ENCODE measurements around the gene TRAP1. TPM values are rescaled to one million over a fixed set of nuclear protein-coding genes. Genes with fewer than 3 reads are reported as not detected.

TRAP1 gene
- total RNA-seq, 2 experiments from 2014 or later, result 185 to 242 TPM

GRCh38 chr16:3735541-3735940 is 18.2 kb upstream of the TRAP1 start:
- H3K27ac ChIP-seq (ENCODE audit: low read depth, low read length, poor library complexity, severe bottlenecking), result no peak overlapping the region
- ChIA-PET CTCF (ENCODE audit: unreplicated experiment) (no interaction called here), POLR2A (no interaction called here)
- no peak overlapping the region for H3K4me3 ChIP-seq (ENCODE audit: low read depth, low read length, poor library complexity, severe bottlenecking)
- H3K9me3 ChIP-seq (ENCODE audit: low read length), result no peaks in the 10 kb centered on the region
- H3K9me2 ChIP-seq (ENCODE audit: insufficient read depth, low read length), result no peaks in the 10 kb centered on the region
- no peak for DNase-seq (ENCODE audit: low spot score)
- no peak overlapping the region for H2AFZ ChIP-seq (ENCODE audit: low read length)
- H3K4me1 ChIP-seq (ENCODE audit: insufficient read depth, low read length, poor library complexity, severe bottlenecking), result no peaks in the 10 kb centered on the region
- TF ChIP-seq EZH2phosphoT487 (IDR thresholded peaks at IDR 0.05; ENCODE audit: borderline replicate concordance, low read depth, low read length) (no peak), CTCF (conservative IDR thresholded peaks at IDR 0.05; ENCODE audit: low read length) (no peak)
- H3K36me3 ChIP-seq (ENCODE audit: insufficient read depth, low read length), result peaks cover 83% of the 10 kb centered on the region
- no peaks in the 10 kb centered on the region for H4K20me1 ChIP-seq (ENCODE audit: insufficient read depth, low read length)
- no TSS peak for BruUV-seq (replicated peaks)
- H3K4me2 ChIP-seq (ENCODE audit: low read length), result no peak overlapping the region
- H3K79me2 ChIP-seq (ENCODE audit: insufficient read depth, low read depth, low read length), result no peaks in the 10 kb centered on the region
- intact Hi-C loops (cut with micrococcal nuclease; ENCODE audit: unreplicated experiment), result no loop called here

GRCh38 chr16:3734758-3735221 is 17.5 kb upstream of the TRAP1 start:
- no TSS peak for BruUV-seq (replicated peaks)
- no peak overlapping the region for H3K4me3 ChIP-seq (ENCODE audit: low read depth, low read length, poor library complexity, severe bottlenecking)
- ChIA-PET CTCF (ENCODE audit: unreplicated experiment) (no interaction called here), POLR2A (no interaction called here)
- H3K9me3 ChIP-seq (ENCODE audit: low read length), result no peaks in the 10 kb centered on the region
- no peak overlapping the region for H2AFZ ChIP-seq (ENCODE audit: low read length)
- no peaks in the 10 kb centered on the region for H3K4me1 ChIP-seq (ENCODE audit: insufficient read depth, low read length, poor library complexity, severe bottlenecking)
- intact Hi-C loops (cut with micrococcal nuclease; ENCODE audit: unreplicated experiment), result no loop called here
- no peaks in the 10 kb centered on the region for H4K20me1 ChIP-seq (ENCODE audit: insufficient read depth, low read length)
- no peak overlapping the region for H3K27ac ChIP-seq (ENCODE audit: low read depth, low read length, poor library complexity, severe bottlenecking)
- H3K9me2 ChIP-seq (ENCODE audit: insufficient read depth, low read length), result no peaks in the 10 kb centered on the region
- H3K4me2 ChIP-seq (ENCODE audit: low read length), result no peak overlapping the region
- H3K36me3 ChIP-seq (ENCODE audit: insufficient read depth, low read length), result peaks cover 85% of the 10 kb centered on the region
- H3K79me2 ChIP-seq (ENCODE audit: insufficient read depth, low read depth, low read length), result no peaks in the 10 kb centered on the region
- no peak for TF ChIP-seq EZH2phosphoT487 (IDR thresholded peaks at IDR 0.05; ENCODE audit: borderline replicate concordance, low read depth, low read length)
- TF ChIP-seq CTCF (conservative IDR thresholded peaks at IDR 0.05; ENCODE audit: low read length), result no peak
- no peak for DNase-seq (ENCODE audit: low spot score)

- no peak for DNase-seq (ENCODE audit: low spot score)
- Histone ChIP-seq H3K27ac (ENCODE audit: low read depth, low read length, poor library complexity, severe bottlenecking) (no peak overlapping the region), H2AFZ (ENCODE audit: low read length) (no peak overlapping the region), H3K9me3 (ENCODE audit: low read length) (no peaks in the 10 kb centered on the region), H3K4me3 (ENCODE audit: low read depth, low read length, poor library complexity, severe bottlenecking) (no peak overlapping the region), H3K9me2 (ENCODE audit: insufficient read depth, low read length) (no peaks in the 10 kb centered on the region), H3K36me3 (ENCODE audit: insufficient read depth, low read length) (peaks cover 85% of the 10 kb centered on the region), H3K79me2 (ENCODE audit: insufficient read depth, low read depth, low read length) (no peaks in the 10 kb centered on the region), H3K4me1 (ENCODE audit: insufficient read depth, low read length, poor library complexity, severe bottlenecking) (no peaks in the 10 kb centered on the region), H3K4me2 (ENCODE audit: low read length) (no peak overlapping the region), H4K20me1 (ENCODE audit: insufficient read depth, low read length) (no peaks in the 10 kb centered on the region)
- ChIA-PET POLR2A (interaction anchor here (0.6 kb wide), 1 partner anchor 10 kb away, joined by 4 read pairs; no protein-coding TSS in a partner anchor), CTCF (ENCODE audit: unreplicated experiment) (no interaction called here)
- TF ChIP-seq EZH2phosphoT487 (IDR thresholded peaks at IDR 0.05; ENCODE audit: borderline replicate concordance, low read depth, low read length) (no peak), CTCF (conservative IDR thresholded peaks at IDR 0.05; ENCODE audit: low read length) (no peak)
- no TSS peak for BruUV-seq (replicated peaks)
- intact Hi-C loops (cut with micrococcal nuclease; ENCODE audit: unreplicated experiment), result no loop called here
These were observed 16.9 kb upstream of the TRAP1 start for GRCh38 chr16:3734084-3734757.

All from OCI-LY7 (cell line).